ENCODE data around the gene SPATA2. TPM values are rescaled to one million over a fixed set of nuclear protein-coding genes. Genes with fewer than 3 reads are reported as not detected.
A peak's percentile ranks its signal among the peaks of the same experiment; 100 is the strongest.
"Not testable (repeated sequence)": the region's sequence is repeated elsewhere in the genome, so short reads cannot be mapped to it uniquely, and the experiment has no call there.

Gene SPATA2
- total and polyA plus RNA-seq, 2 experiments from 2014 or later, result 5.3 to 9.3 TPM

DNA sequence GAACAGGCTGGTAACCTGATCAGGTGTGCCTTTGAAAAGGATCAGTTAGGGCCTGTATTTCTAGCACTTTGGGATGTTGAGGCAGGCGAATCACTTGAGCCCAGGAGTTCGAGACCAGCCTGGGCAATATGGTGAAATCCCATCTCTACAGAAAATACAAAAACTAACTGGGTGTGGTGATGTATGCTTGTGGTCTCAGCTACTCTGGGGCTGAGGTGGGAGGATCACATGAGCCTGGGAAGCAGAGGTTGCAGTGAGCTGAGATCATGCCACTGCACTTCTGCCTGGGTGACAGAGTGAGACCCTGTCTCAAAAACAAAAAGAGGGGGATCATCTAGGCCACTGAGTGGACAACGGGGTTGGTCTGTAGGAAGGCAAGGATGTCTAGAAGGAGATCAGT is 54.1 kb downstream of the SPATA2 start:
- H2AFZ ChIP-seq; H3K27ac ChIP-seq (ENCODE audit: low read depth); H3K4me3 Mint-ChIP-seq; H4K20me1 ChIP-seq (replicated peaks; ENCODE audit: insufficient read depth); H3K4me1 ChIP-seq (ENCODE audit: insufficient read depth); ATAC-seq; H3K36me3 Mint-ChIP-seq (ENCODE audit: low read depth); H3K36me3 ChIP-seq (ENCODE audit: insufficient read depth); H3K27me3 ChIP-seq (ENCODE audit: insufficient read depth); DNase-seq (ENCODE audit: low spot score); H3K4me3 ChIP-seq; H3K9me2 ChIP-seq (ENCODE audit: insufficient read depth); H3F3A ChIP-seq (replicated peaks; ENCODE audit: low read depth); H3K79me2 ChIP-seq (replicated peaks; ENCODE audit: insufficient read depth); H3K9me3 Mint-ChIP-seq; H3K4me2 ChIP-seq: not testable (repeated sequence)
- peak overlapping the region; percentile 14; the same call in 1 of the 2 replicates for H3K27ac Mint-ChIP-seq
- H3K27me3 Mint-ChIP-seq (ENCODE audit: insufficient read depth, low read depth, poor library complexity), result peaks cover 11% of the 10 kb centered on the region
- H3K4me1 Mint-ChIP-seq, result peaks cover 11% of the 10 kb centered on the region

DNA sequence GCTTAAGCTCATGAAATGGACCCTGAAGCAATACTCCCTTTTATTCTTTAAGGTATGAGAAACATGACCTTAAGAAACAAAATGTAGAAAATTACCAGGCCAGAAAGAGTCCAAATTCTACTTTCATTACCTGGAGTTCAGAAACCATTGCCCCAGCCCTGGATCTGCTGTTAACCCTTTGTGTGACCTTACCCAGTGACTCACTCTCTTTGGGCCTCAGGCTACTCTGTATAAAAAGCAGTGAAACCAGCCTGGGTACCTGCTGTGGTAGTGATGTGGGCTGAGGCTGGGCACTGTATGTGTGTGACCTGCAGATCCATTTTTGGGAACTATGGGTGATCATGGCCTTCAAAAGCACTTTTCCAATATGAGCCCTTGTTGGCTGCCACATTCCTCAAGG is 55.5 kb downstream of the SPATA2 start:
- no peak for TF ChIP-seq EZH2 (IDR thresholded peaks at IDR 0.05; ENCODE audit: low read depth, unreplicated experiment)
- no peak for TF ChIP-seq EZH2phosphoT487 (IDR thresholded peaks at IDR 0.05; ENCODE audit: unreplicated experiment)
- TF ChIP-seq STAT1 (IDR thresholded peaks at IDR 0.05; ENCODE audit: unreplicated experiment), result no peak
- TF ChIP-seq, protein P1, sequence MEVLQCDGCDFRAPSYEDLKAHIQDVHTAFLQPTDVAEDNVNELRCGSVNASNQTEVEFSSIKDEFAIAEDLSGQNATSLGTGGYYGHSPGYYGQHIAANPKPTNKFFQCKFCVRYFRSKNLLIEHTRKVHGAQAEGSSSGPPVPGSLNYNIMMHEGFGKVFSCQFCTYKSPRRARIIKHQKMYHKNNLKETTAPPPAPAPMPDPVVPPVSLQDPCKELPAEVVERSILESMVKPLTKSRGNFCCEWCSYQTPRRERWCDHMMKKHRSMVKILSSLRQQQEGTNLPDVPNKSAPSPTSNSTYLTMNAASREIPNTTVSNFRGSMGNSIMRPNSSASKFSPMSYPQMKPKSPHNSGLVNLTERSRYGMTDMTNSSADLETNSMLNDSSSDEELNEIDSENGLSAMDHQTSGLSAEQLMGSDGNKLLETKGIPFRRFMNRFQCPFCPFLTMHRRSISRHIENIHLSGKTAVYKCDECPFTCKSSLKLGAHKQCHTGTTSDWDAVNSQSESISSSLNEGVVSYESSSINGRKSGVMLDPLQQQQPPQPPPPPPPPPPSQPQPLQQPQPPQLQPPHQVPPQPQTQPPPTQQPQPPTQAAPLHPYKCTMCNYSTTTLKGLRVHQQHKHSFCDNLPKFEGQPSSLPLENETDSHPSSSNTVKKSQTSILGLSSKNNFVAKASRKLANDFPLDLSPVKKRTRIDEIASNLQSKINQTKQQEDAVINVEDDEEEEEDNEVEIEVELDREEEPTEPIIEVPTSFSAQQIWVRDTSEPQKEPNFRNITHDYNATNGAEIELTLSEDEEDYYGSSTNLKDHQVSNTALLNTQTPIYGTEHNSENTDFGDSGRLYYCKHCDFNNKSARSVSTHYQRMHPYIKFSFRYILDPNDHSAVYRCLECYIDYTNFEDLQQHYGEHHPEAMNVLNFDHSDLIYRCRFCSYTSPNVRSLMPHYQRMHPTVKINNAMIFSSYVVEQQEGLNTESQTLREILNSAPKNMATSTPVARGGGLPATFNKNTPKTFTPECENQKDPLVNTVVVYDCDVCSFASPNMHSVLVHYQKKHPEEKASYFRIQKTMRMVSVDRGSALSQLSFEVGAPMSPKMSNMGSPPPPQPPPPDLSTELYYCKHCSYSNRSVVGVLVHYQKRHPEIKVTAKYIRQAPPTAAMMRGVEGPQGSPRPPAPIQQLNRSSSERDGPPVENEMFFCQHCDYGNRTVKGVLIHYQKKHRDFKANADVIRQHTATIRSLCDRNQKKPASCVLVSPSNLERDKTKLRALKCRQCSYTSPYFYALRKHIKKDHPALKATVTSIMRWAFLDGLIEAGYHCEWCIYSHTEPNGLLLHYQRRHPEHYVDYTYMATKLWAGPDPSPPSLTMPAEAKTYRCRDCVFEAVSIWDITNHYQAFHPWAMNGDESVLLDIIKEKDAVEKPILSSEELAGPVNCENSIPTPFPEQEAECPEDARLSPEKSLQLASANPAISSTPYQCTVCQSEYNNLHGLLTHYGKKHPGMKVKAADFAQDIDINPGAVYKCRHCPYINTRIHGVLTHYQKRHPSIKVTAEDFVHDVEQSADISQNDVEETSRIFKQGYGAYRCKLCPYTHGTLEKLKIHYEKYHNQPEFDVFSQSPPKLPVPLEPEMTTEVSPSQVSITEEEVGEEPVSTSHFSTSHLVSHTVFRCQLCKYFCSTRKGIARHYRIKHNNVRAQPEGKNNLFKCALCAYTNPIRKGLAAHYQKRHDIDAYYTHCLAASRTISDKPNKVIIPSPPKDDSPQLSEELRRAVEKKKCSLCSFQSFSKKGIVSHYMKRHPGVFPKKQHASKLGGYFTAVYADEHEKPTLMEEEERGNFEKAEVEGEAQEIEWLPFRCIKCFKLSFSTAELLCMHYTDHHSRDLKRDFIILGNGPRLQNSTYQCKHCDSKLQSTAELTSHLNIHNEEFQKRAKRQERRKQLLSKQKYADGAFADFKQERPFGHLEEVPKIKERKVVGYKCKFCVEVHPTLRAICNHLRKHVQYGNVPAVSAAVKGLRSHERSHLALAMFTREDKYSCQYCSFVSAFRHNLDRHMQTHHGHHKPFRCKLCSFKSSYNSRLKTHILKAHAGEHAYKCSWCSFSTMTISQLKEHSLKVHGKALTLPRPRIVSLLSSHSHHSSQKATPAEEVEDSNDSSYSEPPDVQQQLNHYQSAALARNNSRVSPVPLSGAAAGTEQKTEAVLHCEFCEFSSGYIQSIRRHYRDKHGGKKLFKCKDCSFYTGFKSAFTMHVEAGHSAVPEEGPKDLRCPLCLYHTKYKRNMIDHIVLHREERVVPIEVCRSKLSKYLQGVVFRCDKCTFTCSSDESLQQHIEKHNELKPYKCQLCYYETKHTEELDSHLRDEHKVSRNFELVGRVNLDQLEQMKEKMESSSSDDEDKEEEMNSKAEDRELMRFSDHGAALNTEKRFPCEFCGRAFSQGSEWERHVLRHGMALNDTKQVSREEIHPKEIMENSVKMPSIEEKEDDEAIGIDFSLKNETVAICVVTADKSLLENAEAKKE (CRISPR knock-in tag; IDR thresholded peaks at IDR 0.05), result no peak
- TF ChIP-seq ETS1 (IDR thresholded peaks at IDR 0.05), result no peak
- TF ChIP-seq CREB1 (CRISPR knock-in tag; IDR thresholded peaks at IDR 0.05; ENCODE audit: low read depth), result no peak
- TF ChIP-seq POLR2AphosphoS5 (IDR thresholded peaks at IDR 0.05; ENCODE audit: low read depth), result no peak
- TF ChIP-seq CTCF (conservative IDR thresholded peaks at IDR 0.05; ENCODE audit: low read depth in 2 of 2), result no peak
- no peak for TF ChIP-seq JUNB (IDR thresholded peaks at IDR 0.05; ENCODE audit: unreplicated experiment)
- TF ChIP-seq ZNF331 (CRISPR knock-in tag; IDR thresholded peaks at IDR 0.05; ENCODE audit: low read depth), result no peak
- no peak for TF ChIP-seq NANOG (IDR thresholded peaks at IDR 0.05; ENCODE audit: borderline replicate concordance)
- no peak; the same call in 2 of the 3 replicates for ATAC-seq
- H3K27ac Mint-ChIP-seq, result no peak overlapping the region

More for the DNA sequence above, 55.5 kb downstream of the SPATA2 start:
- H3K27me3 ChIP-seq (ENCODE audit: insufficient read depth), result no peaks in the 10 kb centered on the region
- DNase-seq (ENCODE audit: low spot score), result no peak
- no peak overlapping the region for H3K4me3 ChIP-seq
- no peaks in the 10 kb centered on the region for H3K79me2 ChIP-seq (replicated peaks; ENCODE audit: insufficient read depth)
- H3K36me3 ChIP-seq (ENCODE audit: insufficient read depth), result no peaks in the 10 kb centered on the region
- H3K4me2 ChIP-seq, result no peak overlapping the region
- Mint-ChIP-seq H3K36me3 (ENCODE audit: low read depth) (peaks cover 7% of the 10 kb centered on the region), H3K9me3 (no peaks in the 10 kb centered on the region; the same call in 2 of the 3 replicates), H3K4me1 (peaks cover 13% of the 10 kb centered on the region), H3K4me3 (no peak overlapping the region), H3K27me3 (ENCODE audit: insufficient read depth, low read depth, poor library complexity) (peaks cover 11% of the 10 kb centered on the region)
- H3K4me1 ChIP-seq (ENCODE audit: insufficient read depth), result no peaks in the 10 kb centered on the region
- H4K20me1 ChIP-seq (replicated peaks; ENCODE audit: insufficient read depth), result no peaks in the 10 kb centered on the region
- H3F3A ChIP-seq (replicated peaks; ENCODE audit: low read depth), result no peaks in the 10 kb centered on the region; the same call in 1 of the 2 replicates
- no peaks in the 10 kb centered on the region for H3K9me2 ChIP-seq (ENCODE audit: insufficient read depth)
- H2AFZ ChIP-seq, result no peak overlapping the region
- no peak overlapping the region for H3K27ac ChIP-seq (ENCODE audit: low read depth)
